D721Med (cell line): ENCODE results near the gene FHAD1.

Source experiments
- DNase-seq: peaks from one replicate; pipeline ENCODE4 v3.0.0; 2011; ENCODE audit warnings: low spot score; ENCODE audit not compliant: insufficient read length
- FAIRE-seq: peaks from 2 replicates; lab custom pipeline; 2011; peaks lifted over from hg19 to GRCh38; lab: Jason Lieb, UNC
- TF ChIP-seq, protein P1 (sequence below): IDR thresholded peaks from 2 replicates; pipeline ENCODE4 v1.5.1; 2012; ENCODE audit warnings: mild to moderate bottlenecking, control low read depth; ENCODE audit not compliant: insufficient read depth; ENCODE audit errors: missing control alignments

FHAD1 gene

DNA sequence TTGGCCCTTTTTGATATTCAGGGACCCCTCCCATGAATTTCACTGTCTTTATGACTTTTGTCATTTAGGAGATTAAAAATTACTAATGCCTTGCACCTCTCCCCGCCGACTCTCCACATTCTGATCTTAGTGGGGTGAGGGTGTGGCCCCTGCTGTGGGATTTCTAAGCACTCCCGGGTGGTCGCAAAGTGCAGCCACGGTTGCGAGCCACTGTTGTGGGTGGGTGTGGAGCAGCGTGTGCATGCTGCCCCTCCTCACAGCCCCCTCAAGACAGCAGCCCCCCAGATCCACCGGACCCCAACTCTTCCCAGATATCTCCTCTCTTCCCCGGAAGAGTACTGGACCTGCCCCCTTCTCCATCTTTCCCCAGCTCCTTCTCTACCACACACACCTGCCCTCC lies 96.1 kb downstream of the FHAD1 start:
- FAIRE-seq: no peak
- TF ChIP-seq, protein P1, sequence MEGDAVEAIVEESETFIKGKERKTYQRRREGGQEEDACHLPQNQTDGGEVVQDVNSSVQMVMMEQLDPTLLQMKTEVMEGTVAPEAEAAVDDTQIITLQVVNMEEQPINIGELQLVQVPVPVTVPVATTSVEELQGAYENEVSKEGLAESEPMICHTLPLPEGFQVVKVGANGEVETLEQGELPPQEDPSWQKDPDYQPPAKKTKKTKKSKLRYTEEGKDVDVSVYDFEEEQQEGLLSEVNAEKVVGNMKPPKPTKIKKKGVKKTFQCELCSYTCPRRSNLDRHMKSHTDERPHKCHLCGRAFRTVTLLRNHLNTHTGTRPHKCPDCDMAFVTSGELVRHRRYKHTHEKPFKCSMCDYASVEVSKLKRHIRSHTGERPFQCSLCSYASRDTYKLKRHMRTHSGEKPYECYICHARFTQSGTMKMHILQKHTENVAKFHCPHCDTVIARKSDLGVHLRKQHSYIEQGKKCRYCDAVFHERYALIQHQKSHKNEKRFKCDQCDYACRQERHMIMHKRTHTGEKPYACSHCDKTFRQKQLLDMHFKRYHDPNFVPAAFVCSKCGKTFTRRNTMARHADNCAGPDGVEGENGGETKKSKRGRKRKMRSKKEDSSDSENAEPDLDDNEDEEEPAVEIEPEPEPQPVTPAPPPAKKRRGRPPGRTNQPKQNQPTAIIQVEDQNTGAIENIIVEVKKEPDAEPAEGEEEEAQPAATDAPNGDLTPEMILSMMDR: no peak
- DNase-seq: no peak

DNA sequence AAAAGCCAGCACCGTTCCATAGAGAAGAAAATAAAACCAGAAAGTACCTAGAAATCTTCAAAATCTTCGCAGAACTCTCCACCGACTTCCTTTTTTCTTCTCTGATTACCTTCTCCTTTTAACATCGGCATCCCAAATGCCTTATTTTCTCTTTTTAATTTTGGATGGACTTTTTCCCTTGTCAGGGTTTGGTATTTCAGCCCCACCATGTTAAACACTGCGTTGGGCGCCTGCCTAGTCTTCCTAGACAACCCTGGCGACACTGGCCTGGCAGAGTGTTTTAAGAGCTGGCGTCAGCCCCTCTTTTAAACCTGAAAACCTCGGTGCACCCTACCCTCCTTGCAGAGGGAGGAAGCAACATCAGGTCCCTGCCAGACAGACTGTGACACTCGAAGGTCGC lies 96.7 kb downstream of the FHAD1 start:
- DNase-seq (no peak), FAIRE-seq (no peak)
- TF ChIP-seq, protein P1: no peak

DNA sequence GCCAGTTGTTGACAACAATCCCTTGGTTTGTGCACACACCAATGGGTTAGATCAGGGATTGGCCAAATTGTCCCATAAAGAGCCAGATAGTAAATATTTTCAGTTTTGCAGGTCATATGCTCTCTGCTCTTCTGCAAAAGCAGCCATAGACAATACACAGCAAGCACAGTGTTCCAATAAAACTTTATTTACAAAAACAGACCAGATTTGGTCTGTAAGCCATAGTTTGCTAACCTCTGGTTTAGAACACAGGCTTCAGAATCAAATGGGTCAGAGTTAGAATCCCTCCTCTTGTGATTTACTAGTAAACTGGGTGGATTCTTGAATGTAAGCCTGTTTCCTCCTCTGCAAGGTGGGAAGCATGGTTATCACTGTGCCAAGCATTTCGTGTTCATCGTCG lies 97.4 kb downstream of the FHAD1 start:
- DNase-seq (no peak), FAIRE-seq (no peak)
- TF ChIP-seq, protein P1: no peak

DNA sequence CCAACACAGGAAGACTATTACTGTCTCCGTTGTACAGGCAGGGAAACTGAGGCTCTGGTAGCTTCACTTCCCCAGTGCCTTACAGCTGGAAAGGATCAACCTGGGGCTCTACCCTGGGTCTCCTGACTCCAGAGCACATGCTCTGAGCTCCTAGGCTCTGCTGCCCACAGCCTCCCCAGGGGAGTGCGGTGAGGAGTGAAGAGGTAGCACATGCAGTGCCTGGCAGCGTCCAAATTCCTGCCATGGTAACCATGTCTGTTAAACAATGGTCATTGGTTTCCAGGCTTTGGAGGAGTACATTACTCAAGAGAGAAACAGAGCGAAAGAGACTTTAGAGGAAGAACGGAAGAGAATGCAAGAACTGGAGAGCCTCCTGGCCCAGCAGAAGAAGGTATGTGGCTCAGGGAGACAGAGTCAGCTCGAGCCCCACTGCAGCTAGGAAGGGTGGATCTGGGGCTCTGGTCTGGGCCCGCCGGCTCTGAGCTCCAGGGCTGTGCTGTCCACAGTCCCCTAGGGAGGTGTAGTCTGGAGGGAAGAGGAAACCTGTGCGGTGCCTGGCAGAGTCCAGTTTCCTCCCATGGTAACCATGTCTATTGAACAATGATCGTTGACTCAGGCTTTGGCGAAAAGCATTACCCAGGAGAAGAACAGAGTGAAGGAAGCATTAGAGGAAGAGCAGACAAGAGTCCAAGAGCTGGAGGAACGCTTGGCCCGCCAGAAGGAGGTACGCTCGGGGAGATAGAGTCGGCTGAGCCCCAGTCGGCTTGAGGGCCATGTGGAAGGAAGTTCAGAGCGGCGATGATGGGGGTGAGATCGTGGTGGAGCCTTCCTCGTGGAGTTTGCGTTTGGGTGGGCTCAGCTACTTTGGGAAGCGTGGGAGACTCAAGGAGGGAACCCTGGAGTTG lies 98.0 kb downstream of the FHAD1 start:
- DNase-seq (no peak), FAIRE-seq (no peak)
- TF ChIP-seq, protein P1: no peak

DNA sequence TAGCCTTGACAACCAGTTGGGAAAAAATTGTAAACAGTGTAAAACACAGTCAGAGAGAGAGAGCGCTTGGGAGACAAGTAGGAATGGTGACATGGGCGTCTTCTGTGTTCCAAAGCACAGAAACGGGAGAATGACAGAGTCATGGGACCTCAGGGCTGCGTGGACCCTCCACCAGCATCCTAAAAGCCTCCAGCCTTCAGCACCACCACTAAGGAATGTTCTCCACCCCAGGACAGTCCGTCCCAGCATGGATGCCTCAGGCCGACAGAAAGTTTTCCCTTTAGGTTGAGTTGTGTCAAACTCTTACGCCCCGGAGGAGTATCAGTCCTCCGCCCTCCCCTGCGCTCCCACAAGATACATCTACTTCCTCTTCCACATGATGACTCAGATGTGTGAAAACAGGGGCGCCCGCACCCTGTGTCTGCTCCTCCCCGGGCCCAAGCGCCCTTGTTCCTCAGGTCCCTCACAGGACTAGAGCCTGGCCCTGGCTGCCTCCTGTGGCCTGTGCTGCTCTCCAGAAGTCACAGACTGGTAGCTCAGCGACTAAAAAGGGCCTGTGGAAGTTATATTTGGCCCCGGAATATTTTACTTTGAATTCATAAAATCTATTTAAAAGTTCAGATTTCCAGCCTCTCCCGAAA lies 98.8 kb downstream of the FHAD1 start:
- TF ChIP-seq, protein P1: no peak
- DNase-seq: no peak
- no peak for FAIRE-seq

DNA sequence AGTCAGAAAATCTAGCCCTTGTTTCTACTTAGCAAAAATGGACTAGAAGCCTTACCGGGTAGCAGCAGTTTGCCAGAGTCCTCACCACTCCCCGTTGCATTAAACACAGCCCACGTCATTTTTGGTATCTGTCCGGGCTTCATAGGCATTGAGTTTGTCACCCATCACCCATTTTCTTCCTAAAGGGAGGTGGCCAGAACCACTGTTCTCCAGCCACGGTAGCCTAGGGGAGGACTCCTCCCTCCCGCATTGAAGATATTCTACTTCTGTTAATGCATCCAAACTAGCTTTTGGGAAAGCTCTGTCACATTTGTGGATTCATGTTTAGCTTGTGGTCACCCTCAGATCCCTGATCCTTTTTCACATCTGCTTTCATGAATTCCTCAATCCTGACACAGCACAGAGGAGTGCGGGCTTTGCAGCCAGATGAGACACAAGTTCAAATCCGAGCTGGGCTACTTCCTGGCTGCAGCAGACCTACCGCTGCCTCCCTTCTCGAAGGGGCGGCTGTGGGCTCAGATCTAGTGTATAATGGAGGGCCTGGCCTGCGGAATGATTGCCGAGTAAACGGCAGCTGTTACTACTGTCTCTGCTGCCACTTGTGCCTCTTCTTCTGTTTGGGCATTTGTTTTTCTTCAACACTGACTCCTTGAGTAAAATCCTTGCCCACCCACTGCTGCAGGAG lies 99.5 kb downstream of the FHAD1 start:
- DNase-seq: no peak
- TF ChIP-seq, protein P1: no peak
- FAIRE-seq: no peak

DNA sequence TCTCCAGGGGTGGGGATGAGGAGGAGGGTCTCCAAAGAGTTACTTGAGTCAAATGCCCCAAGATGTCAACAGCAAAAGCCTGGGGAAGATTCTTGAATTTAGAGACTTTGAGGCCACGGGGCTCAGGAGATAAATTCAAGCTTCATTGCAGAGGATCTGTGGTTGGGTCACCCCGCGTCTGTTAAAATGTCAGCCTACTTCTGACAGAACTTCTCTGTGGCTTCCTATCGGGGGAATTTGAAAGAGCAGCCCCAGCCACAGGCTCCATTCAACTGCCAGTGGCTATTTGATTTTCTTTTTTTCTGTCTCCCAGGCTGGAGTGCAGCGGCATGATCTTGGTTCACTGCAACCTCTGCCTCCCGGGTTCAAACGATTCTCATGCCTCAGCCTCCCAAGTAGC lies 100.2 kb downstream of the FHAD1 start:
- TF ChIP-seq, protein P1: no peak
- FAIRE-seq (no peak), DNase-seq (no peak)
